Measurements from ENCODE around the gene CELF3. TPM values are rescaled to one million over a fixed set of nuclear protein-coding genes. Genes with fewer than 3 reads are reported as not detected.

Gene CELF3
- total and polyA plus RNA-seq, 9 of the 15 experiments (the other 6 are each of a cell fraction or from before 2014, with no cell fraction given) = not detected

DNA sequence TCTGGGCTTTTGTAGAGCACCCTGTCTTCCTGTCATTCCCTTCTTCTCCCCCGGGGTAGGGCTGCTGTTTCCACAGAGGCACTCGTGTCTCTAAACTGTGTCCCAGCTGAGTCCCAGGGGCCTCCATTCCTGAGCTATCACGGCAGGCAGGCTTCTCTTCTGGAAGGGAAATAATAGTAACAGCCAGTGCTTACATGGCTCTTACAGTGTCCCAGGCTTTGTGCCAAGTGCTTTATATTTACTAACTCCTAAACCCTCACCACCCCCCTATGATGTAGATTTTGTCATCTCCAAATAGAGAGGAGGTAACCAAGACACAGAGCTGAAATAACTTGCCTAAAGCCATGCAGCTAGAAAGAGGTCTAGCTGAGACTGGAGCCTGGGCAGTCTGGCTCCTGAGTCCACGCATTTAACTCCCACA lies 1.4 kb upstream of the CELF3 start (continued):
- TF ChIP-seq, protein P1, sequence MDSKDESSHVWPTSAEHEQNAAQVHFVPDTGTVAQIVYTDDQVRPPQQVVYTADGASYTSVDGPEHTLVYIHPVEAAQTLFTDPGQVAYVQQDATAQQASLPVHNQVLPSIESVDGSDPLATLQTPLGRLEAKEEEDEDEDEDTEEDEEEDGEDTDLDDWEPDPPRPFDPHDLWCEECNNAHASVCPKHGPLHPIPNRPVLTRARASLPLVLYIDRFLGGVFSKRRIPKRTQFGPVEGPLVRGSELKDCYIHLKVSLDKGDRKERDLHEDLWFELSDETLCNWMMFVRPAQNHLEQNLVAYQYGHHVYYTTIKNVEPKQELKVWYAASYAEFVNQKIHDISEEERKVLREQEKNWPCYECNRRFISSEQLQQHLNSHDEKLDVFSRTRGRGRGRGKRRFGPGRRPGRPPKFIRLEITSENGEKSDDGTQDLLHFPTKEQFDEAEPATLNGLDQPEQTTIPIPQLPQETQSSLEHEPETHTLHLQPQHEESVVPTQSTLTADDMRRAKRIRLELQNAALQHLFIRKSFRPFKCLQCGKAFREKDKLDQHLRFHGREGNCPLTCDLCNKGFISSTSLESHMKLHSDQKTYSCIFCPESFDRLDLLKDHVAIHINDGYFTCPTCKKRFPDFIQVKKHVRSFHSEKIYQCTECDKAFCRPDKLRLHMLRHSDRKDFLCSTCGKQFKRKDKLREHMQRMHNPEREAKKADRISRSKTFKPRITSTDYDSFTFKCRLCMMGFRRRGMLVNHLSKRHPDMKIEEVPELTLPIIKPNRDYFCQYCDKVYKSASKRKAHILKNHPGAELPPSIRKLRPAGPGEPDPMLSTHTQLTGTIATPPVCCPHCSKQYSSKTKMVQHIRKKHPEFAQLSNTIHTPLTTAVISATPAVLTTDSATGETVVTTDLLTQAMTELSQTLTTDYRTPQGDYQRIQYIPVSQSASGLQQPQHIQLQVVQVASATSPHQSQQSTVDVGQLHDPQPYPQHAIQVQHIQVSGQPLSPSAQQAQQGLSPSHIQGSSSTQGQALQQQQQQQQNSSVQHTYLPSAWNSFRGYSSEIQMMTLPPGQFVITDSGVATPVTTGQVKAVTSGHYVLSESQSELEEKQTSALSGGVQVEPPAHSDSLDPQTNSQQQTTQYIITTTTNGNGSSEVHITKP (IDR thresholded peaks at IDR 0.05; ENCODE audit: partially characterized antibody) = no peak
- no peak for TF ChIP-seq PTBP1 (IDR thresholded peaks at IDR 0.05; ENCODE audit: low read depth, low read length)
- TF ChIP-seq ZKSCAN8 (CRISPR knock-in tag; IDR thresholded peaks at IDR 0.05) = no peak
- TF ChIP-seq, protein P2, sequence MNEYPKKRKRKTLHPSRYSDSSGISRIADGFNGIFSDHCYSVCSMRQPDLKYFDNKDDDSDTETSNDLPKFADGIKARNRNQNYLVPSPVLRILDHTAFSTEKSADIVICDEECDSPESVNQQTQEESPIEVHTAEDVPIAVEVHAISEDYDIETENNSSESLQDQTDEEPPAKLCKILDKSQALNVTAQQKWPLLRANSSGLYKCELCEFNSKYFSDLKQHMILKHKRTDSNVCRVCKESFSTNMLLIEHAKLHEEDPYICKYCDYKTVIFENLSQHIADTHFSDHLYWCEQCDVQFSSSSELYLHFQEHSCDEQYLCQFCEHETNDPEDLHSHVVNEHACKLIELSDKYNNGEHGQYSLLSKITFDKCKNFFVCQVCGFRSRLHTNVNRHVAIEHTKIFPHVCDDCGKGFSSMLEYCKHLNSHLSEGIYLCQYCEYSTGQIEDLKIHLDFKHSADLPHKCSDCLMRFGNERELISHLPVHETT (CRISPR knock-in tag; conservative IDR thresholded peaks at IDR 0.05 in 1 of 2, IDR thresholded peaks at IDR 0.05 in 1 of 2) = no peak
- no peak for TF ChIP-seq ASH1L (IDR thresholded peaks at IDR 0.05; ENCODE audit: borderline replicate concordance, low read depth, partially characterized antibody)
